Subcutaneous abdominal adipose tissue (tissue), 5 donors: Measurements from ENCODE around the gene RAD21L1.

ENCODE experiments used
- H3K27ac ChIP-seq: one replicate; pipeline ENCODE4 v1.7.0; 2013; ENCODE audit warnings: low read depth, mild to moderate bottlenecking, inconsistent platforms, low read length, moderate library complexity
- H3K27me3 ChIP-seq, 5 donors: one replicate each; pipeline ENCODE4 v1.7.0; 2013; ENCODE audit warnings: low read length in 5 of 5, inconsistent platforms in 1 of 5; ENCODE audit not compliant: control insufficient read depth in 5 of 5, insufficient read depth in 4 of 5
- H3K36me3 ChIP-seq, 5 donors: one replicate each; pipeline ENCODE4 v1.7.0; 2013; ENCODE audit warnings: low read length in 5 of 5; ENCODE audit not compliant: control insufficient read depth in 5 of 5, insufficient read depth in 5 of 5
- H3K4me1 ChIP-seq, 5 donors: one replicate each; pipeline ENCODE4 v1.7.0; 2013; ENCODE audit warnings: low read length in 5 of 5, mild to moderate bottlenecking in 3 of 5, moderate library complexity in 1 of 5; ENCODE audit not compliant: control insufficient read depth in 5 of 5, insufficient read depth in 5 of 5
- H3K4me3 ChIP-seq, 5 donors: one replicate each; pipeline ENCODE4 v1.7.0; 2013; ENCODE audit warnings: low read length in 5 of 5, low read depth in 1 of 5
- H3K9ac ChIP-seq, 5 donors: one replicate each; pipeline ENCODE4 v1.7.0; 2013; ENCODE audit warnings: low read length in 5 of 5, mild to moderate bottlenecking in 4 of 5, moderate library complexity in 3 of 5
- H3K9me3 ChIP-seq, 5 donors: one replicate each; pipeline ENCODE4 v1.7.0; 2013; ENCODE audit warnings: low read length in 5 of 5; ENCODE audit not compliant: control insufficient read depth in 5 of 5
- donor health status: healthy.
- donor health status: healthy.
- donor health status: healthy.
- donor health status: healthy.
- donor health status: healthy.

RAD21L1 gene

GRCh38 chr20:1297486-1297885 lies 71.6 kb downstream of the RAD21L1 start:
- H3K9ac ChIP-seq: no peak overlapping the region
- H3K27ac ChIP-seq: no peak overlapping the region
- no peak overlapping the region for H3K4me3 ChIP-seq
- no peaks in the 10 kb centered on the region for H3K27me3 ChIP-seq
- H3K4me1 ChIP-seq: no peaks in the 10 kb centered on the region
- H3K36me3 ChIP-seq: peaks cover 0 to 5% (median 0%) of the 10 kb centered on the region in 5 donors
- no peaks in the 10 kb centered on the region for H3K9me3 ChIP-seq

GRCh38 chr20:1298166-1298565 lies 72.3 kb downstream of the RAD21L1 start:
- H3K27me3 ChIP-seq: no peaks in the 10 kb centered on the region
- no peaks in the 10 kb centered on the region for H3K4me1 ChIP-seq
- no peak overlapping the region for H3K9ac ChIP-seq
- H3K36me3 ChIP-seq: peaks cover 0 to 5% (median 0%) of the 10 kb centered on the region in 5 donors
- no peak overlapping the region for H3K27ac ChIP-seq
- no peaks in the 10 kb centered on the region for H3K9me3 ChIP-seq
- H3K4me3 ChIP-seq: no peak overlapping the region

- peaks cover 0 to 7% (median 0%) of the 10 kb centered on the region in 5 donors for H3K36me3 ChIP-seq
- H3K27me3 ChIP-seq: no peaks in the 10 kb centered on the region
- H3K9ac ChIP-seq: no peak overlapping the region
- no peak overlapping the region for H3K4me3 ChIP-seq
- no peaks in the 10 kb centered on the region for H3K9me3 ChIP-seq
- H3K4me1 ChIP-seq: no peaks in the 10 kb centered on the region
- no peak overlapping the region for H3K27ac ChIP-seq
Measured at GRCh38 chr20:1298888-1299511, 73.2 kb downstream of the RAD21L1 start.

- H3K27me3 ChIP-seq: no peaks in the 10 kb centered on the region
- peaks cover 0 to 7% (median 0%) of the 10 kb centered on the region in 5 donors for H3K36me3 ChIP-seq
- H3K9ac ChIP-seq: no peak overlapping the region
- no peak overlapping the region for H3K27ac ChIP-seq
- H3K9me3 ChIP-seq: no peaks in the 10 kb centered on the region
- H3K4me3 ChIP-seq: no peak overlapping the region
- H3K4me1 ChIP-seq: no peaks in the 10 kb centered on the region
Measured at GRCh38 chr20:1299522-1299921, 73.7 kb downstream of the RAD21L1 start.

- no peak overlapping the region for H3K4me3 ChIP-seq
- H3K9ac ChIP-seq: no peak overlapping the region
- H3K4me1 ChIP-seq: no peaks in the 10 kb centered on the region
- no peaks in the 10 kb centered on the region for H3K9me3 ChIP-seq
- H3K27ac ChIP-seq: no peak overlapping the region
- no peaks in the 10 kb centered on the region for H3K27me3 ChIP-seq
- H3K36me3 ChIP-seq: peaks cover 0 to 14% (median 7%) of the 10 kb centered on the region in 5 donors
Measured at GRCh38 chr20:1300083-1300840, 74.4 kb downstream of the RAD21L1 start.

GRCh38 chr20:1301031-1301529 lies 75.2 kb downstream of the RAD21L1 start:
- peaks cover 0 to 21% (median 13%) of the 10 kb centered on the region in 5 donors for H3K36me3 ChIP-seq
- H3K4me3 ChIP-seq: no peak overlapping the region
- H3K9ac ChIP-seq: no peak overlapping the region
- H3K4me1 ChIP-seq: no peaks in the 10 kb centered on the region
- H3K9me3 ChIP-seq: no peaks in the 10 kb centered on the region
- no peak overlapping the region for H3K27ac ChIP-seq
- H3K27me3 ChIP-seq: no peaks in the 10 kb centered on the region

GRCh38 chr20:1302685-1303541 lies 77.1 kb downstream of the RAD21L1 start:
- Histone ChIP-seq H3K36me3 (peaks cover 0 to 36% (median 15%) of the 10 kb centered on the region in 5 donors), H3K27me3 (no peaks in the 10 kb centered on the region), H3K4me1 (no peaks in the 10 kb centered on the region), H3K4me3 (no peak overlapping the region), H3K9ac (no peak overlapping the region), H3K9me3 (no peaks in the 10 kb centered on the region), H3K27ac (no peak overlapping the region)

- H3K4me1 ChIP-seq: no peaks in the 10 kb centered on the region
- no peak overlapping the region for H3K4me3 ChIP-seq
- H3K9ac ChIP-seq: no peak overlapping the region
- H3K36me3 ChIP-seq: peaks cover 0 to 41% (median 15%) of the 10 kb centered on the region in 5 donors
- H3K27ac ChIP-seq: no peak overlapping the region
- H3K9me3 ChIP-seq: no peaks in the 10 kb centered on the region
- no peaks in the 10 kb centered on the region for H3K27me3 ChIP-seq
Measured at GRCh38 chr20:1304710-1305515, 79.1 kb downstream of the RAD21L1 start.
